NB4 (cell line): ENCODE measurements around the gene MEIS1.

Experiments
- POLR2A ChIP-seq: IDR thresholded peaks from 2 replicates; pipeline ENCODE4 v1.6.1; 2011; ENCODE audit warnings: mild to moderate bottlenecking; ENCODE audit not compliant: insufficient read length; ENCODE audit errors: extremely low read depth
- TF ChIP-seq, protein P1 (sequence below): IDR thresholded peaks from one replicate; pipeline ENCODE4 v1.5.1; 2012; ENCODE audit warnings: low read depth, low read length

DNA sequence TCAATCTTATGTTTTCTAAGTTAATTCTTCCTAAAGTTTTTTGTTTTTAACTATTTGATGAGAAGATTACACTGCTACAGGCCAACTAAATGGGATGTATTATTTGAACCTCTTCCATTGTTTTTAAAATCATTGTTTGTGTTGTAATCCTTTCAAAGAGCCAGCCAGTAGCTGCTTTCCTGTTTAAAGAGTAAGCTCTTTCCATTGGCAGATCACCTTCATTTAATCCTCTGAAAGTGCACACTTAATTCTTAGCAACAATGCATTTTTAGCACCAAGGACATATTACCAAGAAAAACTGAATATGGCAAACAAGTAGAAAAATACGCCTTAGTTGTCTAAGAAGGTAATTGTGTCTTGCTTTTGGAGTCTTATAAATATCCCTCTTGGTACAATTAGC is 54.0 kb downstream of the MEIS1 start:
- TF ChIP-seq POLR2A = no peak
- TF ChIP-seq, protein P1, sequence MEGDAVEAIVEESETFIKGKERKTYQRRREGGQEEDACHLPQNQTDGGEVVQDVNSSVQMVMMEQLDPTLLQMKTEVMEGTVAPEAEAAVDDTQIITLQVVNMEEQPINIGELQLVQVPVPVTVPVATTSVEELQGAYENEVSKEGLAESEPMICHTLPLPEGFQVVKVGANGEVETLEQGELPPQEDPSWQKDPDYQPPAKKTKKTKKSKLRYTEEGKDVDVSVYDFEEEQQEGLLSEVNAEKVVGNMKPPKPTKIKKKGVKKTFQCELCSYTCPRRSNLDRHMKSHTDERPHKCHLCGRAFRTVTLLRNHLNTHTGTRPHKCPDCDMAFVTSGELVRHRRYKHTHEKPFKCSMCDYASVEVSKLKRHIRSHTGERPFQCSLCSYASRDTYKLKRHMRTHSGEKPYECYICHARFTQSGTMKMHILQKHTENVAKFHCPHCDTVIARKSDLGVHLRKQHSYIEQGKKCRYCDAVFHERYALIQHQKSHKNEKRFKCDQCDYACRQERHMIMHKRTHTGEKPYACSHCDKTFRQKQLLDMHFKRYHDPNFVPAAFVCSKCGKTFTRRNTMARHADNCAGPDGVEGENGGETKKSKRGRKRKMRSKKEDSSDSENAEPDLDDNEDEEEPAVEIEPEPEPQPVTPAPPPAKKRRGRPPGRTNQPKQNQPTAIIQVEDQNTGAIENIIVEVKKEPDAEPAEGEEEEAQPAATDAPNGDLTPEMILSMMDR = no peak
